Stomach (tissue), 4 donors: Measurements from ENCODE around the gene UPK2.
"Not testable (repeated sequence)": the region's sequence is repeated elsewhere in the genome, so short reads cannot be mapped to it uniquely, and the experiment has no call there.

Experiments used
- POLR2A ChIP-seq, 4 donors: fragments of 450-650 bp; IDR thresholded peaks; one replicate each; pipeline ENCODE4 v1.6.1; 2016; ENCODE audit warnings: antibody characterized with exemption in 4 of 4, control low read depth in 2 of 4, mild to moderate bottlenecking in 1 of 4, moderate library complexity in 1 of 4
- POLR2AphosphoS5 ChIP-seq, 3 donors: sonication (generic); formaldehyde crosslinking; IDR thresholded peaks; one replicate each; pipeline ENCODE4 v1.6.1; 2016; ENCODE audit warnings: antibody characterized with exemption in 3 of 3
- TF ChIP-seq, protein P1 (sequence below), 7 experiments: fragments of 450-650 bp in 4 of 7; fragments of 200-600 bp in 3 of 7; sonication (generic) in 3 of 7; IDR thresholded peaks; one replicate each; pipeline ENCODE4 v1.5.1; 2016 to 2019; ENCODE audit warnings: antibody characterized with exemption in 7 of 7, control low read depth in 2 of 7, mild to moderate bottlenecking in 1 of 7

DNA sequence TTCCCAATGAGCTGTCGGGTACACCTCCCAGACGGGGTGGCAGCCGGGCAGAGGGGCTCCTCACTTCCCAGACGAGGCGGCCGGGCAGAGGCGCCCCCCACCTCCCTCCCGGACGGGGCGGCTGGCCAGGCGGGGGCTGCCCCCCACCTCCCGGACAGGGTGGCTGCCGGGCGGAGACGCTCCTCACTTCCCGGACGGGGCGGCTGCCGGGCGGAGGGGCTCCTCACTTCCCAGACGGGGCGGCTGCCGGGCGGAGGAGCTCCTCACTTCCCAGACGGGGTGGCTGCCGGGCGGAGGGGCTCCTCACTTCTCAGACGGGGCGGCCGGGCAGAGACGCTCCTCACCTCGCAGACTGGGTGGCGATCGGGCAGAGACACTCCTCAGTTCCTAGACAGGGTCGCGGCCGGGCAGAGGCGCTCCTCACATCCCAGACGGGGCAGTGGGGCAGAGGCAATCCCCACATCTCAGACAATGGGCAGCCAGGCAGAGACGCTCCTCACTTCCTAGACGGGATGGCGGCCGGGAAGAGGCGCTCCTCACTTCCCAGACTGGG, 35.5 kb downstream of the UPK2 start:
- TF ChIP-seq, protein P1, sequence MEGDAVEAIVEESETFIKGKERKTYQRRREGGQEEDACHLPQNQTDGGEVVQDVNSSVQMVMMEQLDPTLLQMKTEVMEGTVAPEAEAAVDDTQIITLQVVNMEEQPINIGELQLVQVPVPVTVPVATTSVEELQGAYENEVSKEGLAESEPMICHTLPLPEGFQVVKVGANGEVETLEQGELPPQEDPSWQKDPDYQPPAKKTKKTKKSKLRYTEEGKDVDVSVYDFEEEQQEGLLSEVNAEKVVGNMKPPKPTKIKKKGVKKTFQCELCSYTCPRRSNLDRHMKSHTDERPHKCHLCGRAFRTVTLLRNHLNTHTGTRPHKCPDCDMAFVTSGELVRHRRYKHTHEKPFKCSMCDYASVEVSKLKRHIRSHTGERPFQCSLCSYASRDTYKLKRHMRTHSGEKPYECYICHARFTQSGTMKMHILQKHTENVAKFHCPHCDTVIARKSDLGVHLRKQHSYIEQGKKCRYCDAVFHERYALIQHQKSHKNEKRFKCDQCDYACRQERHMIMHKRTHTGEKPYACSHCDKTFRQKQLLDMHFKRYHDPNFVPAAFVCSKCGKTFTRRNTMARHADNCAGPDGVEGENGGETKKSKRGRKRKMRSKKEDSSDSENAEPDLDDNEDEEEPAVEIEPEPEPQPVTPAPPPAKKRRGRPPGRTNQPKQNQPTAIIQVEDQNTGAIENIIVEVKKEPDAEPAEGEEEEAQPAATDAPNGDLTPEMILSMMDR (IDR thresholded peaks at IDR 0.05): not testable (repeated sequence)
- not testable (repeated sequence) for TF ChIP-seq POLR2A, POLR2AphosphoS5 (IDR thresholded peaks at IDR 0.05)
